H1 (cell line): ENCODE data around the gene ZNF789. TPM values are rescaled to one million over a fixed set of nuclear protein-coding genes. Genes with fewer than 3 reads are reported as not detected.

Experiments used
- CTCF ChIA-PET: fragments of 300-600 bp; sonication (Branson Sonifier 250); formaldehyde crosslinking; loops from one replicate; lab custom pipeline; 2021; ENCODE audit not compliant: partially characterized antibody; lab: Charles Lee
- POLR2A ChIA-PET: fragments of 300-600 bp; sonication (Branson Sonifier 250); formaldehyde crosslinking; loops from one replicate; lab custom pipeline; 2021; ENCODE audit warnings: inconsistent platforms; ENCODE audit not compliant: partially characterized antibody; lab: Charles Lee
- DNase-seq, 2 experiments: peaks; one replicate each; pipeline versions ENCODE4 v3.0.0 to v3.0.0-alpha.2; 2010 to 2022; ENCODE audit warnings: low spot score in 2 of 2, low read depth in 1 of 2, mixed read lengths in 1 of 2
- FAIRE-seq: peaks from 2 replicates; lab custom pipeline; 2011; peaks lifted over from hg19 to GRCh38; lab: Jason Lieb, UNC
- H2AFZ ChIP-seq: 2 replicates; pipeline ENCODE4 v1.8.1; 2012; ENCODE audit warnings: low read length, inconsistent platforms
- H2AK5ac ChIP-seq: 2 replicates; pipeline ENCODE4 v1.6.1; 2013; ENCODE audit warnings: low read depth, low read length
- H2BK120ac ChIP-seq: replicated peaks from 2 replicates; pipeline ENCODE3; 2013; ENCODE audit warnings: low read depth, low read length, inconsistent platforms
- H2BK12ac ChIP-seq: 2 replicates; pipeline ENCODE4 v1.6.1; 2013; ENCODE audit warnings: low read depth, low read length
- H2BK15ac ChIP-seq: 2 replicates; pipeline ENCODE4 v1.6.1; 2013; ENCODE audit warnings: low read length
- H2BK20ac ChIP-seq: 2 replicates; pipeline ENCODE4 v1.6.1; 2013; ENCODE audit warnings: low read length
- H2BK5ac ChIP-seq: 2 replicates; pipeline ENCODE4 v1.6.1; 2013; ENCODE audit warnings: low read depth, low read length
- H3K14ac ChIP-seq: 2 replicates; pipeline ENCODE4 v1.6.1; 2013; ENCODE audit warnings: inconsistent platforms; ENCODE audit not compliant: insufficient read length
- H3K18ac ChIP-seq: 2 replicates; pipeline ENCODE4 v1.6.1; 2013; ENCODE audit warnings: low read length; ENCODE audit errors: extremely low read depth
- H3K23ac ChIP-seq: 2 replicates; pipeline ENCODE4 v1.6.1; 2013; ENCODE audit warnings: inconsistent platforms; ENCODE audit not compliant: insufficient read length
- H3K23me2 ChIP-seq: 2 replicates; pipeline ENCODE4 v1.6.1; 2013; ENCODE audit warnings: low read depth, low read length
- H3K27ac ChIP-seq: 2 replicates; pipeline ENCODE4 v1.6.1; 2011; ENCODE audit warnings: low read depth, low read length, inconsistent platforms
- H3K27me3 ChIP-seq, 4 experiments: replicated peaks in 1 of 4; 1 replicate in 1 of 4; 2 replicates in 3 of 4; pipeline versions ENCODE4 v1.6.1 to v1.8.1; 2011 to 2013; ENCODE audit warnings: low read length in 3 of 4, mild to moderate bottlenecking in 3 of 4, inconsistent platforms in 2 of 4, mixed read lengths in 2 of 4, moderate library complexity in 1 of 4; ENCODE audit not compliant: control insufficient read depth in 3 of 4, insufficient read depth in 3 of 4; ENCODE audit errors: extremely low read depth in 1 of 4
- H3K36me3 ChIP-seq, 4 experiments: 2 replicates each; pipeline versions ENCODE4 v1.6.1 to v1.8.1; 2011 to 2013; ENCODE audit warnings: mild to moderate bottlenecking in 4 of 4, low read length in 3 of 4, moderate library complexity in 2 of 4, control low read depth in 1 of 4, inconsistent platforms in 1 of 4; ENCODE audit not compliant: insufficient read depth in 4 of 4, control insufficient read depth in 2 of 4
- H3K4ac ChIP-seq: replicated peaks from 2 replicates; pipeline ENCODE3; 2013; ENCODE audit warnings: low read length, low read depth, mixed read lengths, inconsistent platforms; ENCODE audit not compliant: insufficient read length
- H3K4me1 ChIP-seq, 4 experiments: replicated peaks in 1 of 4; 1 replicate in 1 of 4; 2 replicates in 3 of 4; pipeline versions ENCODE4 v1.6.1 to v1.8.1; 2011 to 2013; ENCODE audit warnings: low read length in 3 of 4, inconsistent platforms in 2 of 4, mixed read lengths in 1 of 4; ENCODE audit not compliant: insufficient read depth in 4 of 4, control insufficient read depth in 3 of 4
- H3K4me2 ChIP-seq, 2 experiments: 2 replicates each; pipeline versions ENCODE4 v1.6.1 to v1.8.1; 2011 to 2013; ENCODE audit warnings: low read depth in 2 of 2, low read length in 2 of 2, control low read depth in 1 of 2, inconsistent platforms in 1 of 2, mild to moderate bottlenecking in 1 of 2; ENCODE audit not compliant: insufficient read depth in 1 of 2
- H3K4me3 ChIP-seq, 4 experiments: fragments of 200-600, 300-600 bp in 1 of 4; sonication (generic), shearing (Covaris generic), sonication (Bioruptor Twin) in 1 of 4; 2 replicates each; pipeline versions ENCODE4 v1.5.1 to v1.8.1; 2011 to 2016; ENCODE audit warnings: low read length in 4 of 4, low read depth in 3 of 4, control low read depth in 2 of 4, inconsistent platforms in 2 of 4, mild to moderate bottlenecking in 2 of 4, mixed read lengths in 1 of 4, moderate library complexity in 1 of 4; ENCODE audit not compliant: insufficient read depth in 2 of 4; ENCODE audit errors: extremely low read depth in 1 of 4
- H3K56ac ChIP-seq: replicated peaks from 2 replicates; pipeline ENCODE3; 2013; ENCODE audit warnings: low read depth, mild to moderate bottlenecking, mixed read lengths, low read length, inconsistent platforms; ENCODE audit not compliant: insufficient read length
- H3K79me1 ChIP-seq: 2 replicates; pipeline ENCODE4 v1.6.1; 2013; ENCODE audit warnings: low read depth, low read length, control low read depth
- H3K79me2 ChIP-seq, 2 experiments: 2 replicates each; pipeline versions ENCODE4 v1.6.1 to v1.8.1; 2012 to 2013; ENCODE audit warnings: low read length in 2 of 2, mild to moderate bottlenecking in 2 of 2, inconsistent platforms in 1 of 2; ENCODE audit not compliant: insufficient read depth in 2 of 2, control insufficient read depth in 1 of 2
- H3K9ac ChIP-seq, 4 experiments: replicated peaks in 1 of 4; 1 replicate in 1 of 4; 2 replicates in 3 of 4; pipeline versions ENCODE4 v1.6.1 to v1.8.1; 2011 to 2013; ENCODE audit warnings: low read depth in 3 of 4, low read length in 3 of 4, control low read depth in 2 of 4, mild to moderate bottlenecking in 2 of 4, moderate library complexity in 2 of 4, inconsistent platforms in 1 of 4; ENCODE audit errors: extremely low read depth in 1 of 4
- H3K9me3 ChIP-seq, 2 experiments: 2 replicates each; pipeline versions ENCODE4 v1.6.1 to v1.8.1; 2012 to 2013; ENCODE audit warnings: mild to moderate bottlenecking in 2 of 2, moderate library complexity in 2 of 2, control low read depth in 1 of 2, inconsistent platforms in 1 of 2, low read depth in 1 of 2, low read length in 1 of 2, mixed read lengths in 1 of 2; ENCODE audit not compliant: insufficient read depth in 2 of 2
- H4K20me1 ChIP-seq, 2 experiments: replicated peaks in 1 of 2; 2 replicates each; pipeline versions ENCODE3 to v1.8.1; 2011 to 2013; ENCODE audit warnings: inconsistent platforms in 2 of 2, low read length in 2 of 2, mild to moderate bottlenecking in 1 of 2; ENCODE audit not compliant: insufficient read depth in 2 of 2, control insufficient read depth in 1 of 2
- H4K5ac ChIP-seq: 2 replicates; pipeline ENCODE4 v1.6.1; 2013; ENCODE audit warnings: low read length, low read depth, mixed read lengths, inconsistent platforms; ENCODE audit not compliant: insufficient read length
- H4K8ac ChIP-seq: 2 replicates; pipeline ENCODE4 v1.8.0; 2013; ENCODE audit warnings: mild to moderate bottlenecking, moderate library complexity, low read length, inconsistent platforms; ENCODE audit not compliant: insufficient read depth; ENCODE audit errors: extremely low read depth
- H4K91ac ChIP-seq: replicated peaks from 2 replicates; pipeline ENCODE3; 2013; ENCODE audit warnings: low read length, mixed read lengths, inconsistent platforms; ENCODE audit not compliant: insufficient read length
- ASH2L ChIP-seq: fragments of 200-600, 300-600 bp; sonication (generic); IDR thresholded peaks from one replicate; pipeline ENCODE4 v1.7.1; 2017; ENCODE audit warnings: low read length
- BACH1 ChIP-seq: IDR thresholded peaks from 2 replicates; pipeline ENCODE4 v1.6.1; 2012; ENCODE audit warnings: low read length, improper control_type of control experiment
- CTCF ChIP-seq, 3 experiments: IDR thresholded peaks; 1 replicate in 2 of 3; 2 replicates in 1 of 3; pipeline versions ENCODE4 v1.5.1 to v1.6.1; 2011; ENCODE audit warnings: low read length in 3 of 3, mild to moderate bottlenecking in 3 of 3, inconsistent platforms in 2 of 3, low read depth in 1 of 3, moderate library complexity in 1 of 3; ENCODE audit not compliant: insufficient read depth in 1 of 3; ENCODE audit errors: control extremely low read depth in 1 of 3
- EGR1 ChIP-seq: IDR thresholded peaks from 2 replicates; pipeline ENCODE4 v1.6.1; 2011; ENCODE audit warnings: low read depth, low read length, borderline replicate concordance
- EP300 ChIP-seq, 2 experiments: IDR thresholded peaks; 1 replicate in 1 of 2; 2 replicates in 1 of 2; pipeline ENCODE4 v1.6.1; 2011 to 2012; ENCODE audit warnings: low read depth in 2 of 2, low read length in 2 of 2, mild to moderate bottlenecking in 2 of 2, borderline replicate concordance in 1 of 2, inconsistent platforms in 1 of 2, moderate library complexity in 1 of 2
- FOSL1 ChIP-seq: IDR thresholded peaks from 2 replicates; pipeline ENCODE4 v1.6.1; 2011; ENCODE audit warnings: mild to moderate bottlenecking, low read depth, low read length, moderate library complexity; ENCODE audit not compliant: insufficient read depth
- GABPA ChIP-seq: IDR thresholded peaks from 2 replicates; pipeline ENCODE4 v1.6.1; 2011; ENCODE audit warnings: mild to moderate bottlenecking, low read length, moderate library complexity, borderline replicate concordance; ENCODE audit not compliant: insufficient read depth
- HDAC6 ChIP-seq: IDR thresholded peaks from one replicate; pipeline ENCODE4 v1.7.1; 2012; ENCODE audit warnings: low read depth, mild to moderate bottlenecking, inconsistent platforms, low read length, moderate library complexity
- SIN3A ChIP-seq, 2 experiments: IDR thresholded peaks in 1 of 2; conservative IDR thresholded peaks in 1 of 2; 2 replicates each; pipeline ENCODE4 v1.6.1; 2011 to 2012; ENCODE audit warnings: low read length in 2 of 2, improper control_type of control experiment in 1 of 2, low read depth in 1 of 2, mild to moderate bottlenecking in 1 of 2
- SRF ChIP-seq: IDR thresholded peaks from 2 replicates; pipeline ENCODE4 v1.6.1; 2011; ENCODE audit warnings: mild to moderate bottlenecking, low read depth, low read length, moderate library complexity
- WGBS, 2 experiments: shearing (Covaris generic) in 1 of 2; methylation state at CpG; one replicate each; pipeline versions ENCODE4 v1.1.6 to v1.1.7; 2013 to 2015; ENCODE audit warnings: low lambda C conversion rate in 2 of 2, mixed read lengths in 2 of 2, inconsistent platforms in 1 of 2, low coverage in 1 of 2, missing lambda C conversion rate in 1 of 2; ENCODE audit not compliant: insufficient replicate concordance in 2 of 2, insufficient coverage in 1 of 2, insufficient read length in 1 of 2; ENCODE audit errors: extremely low coverage in 1 of 2, missing lambda C conversion rate in 1 of 2; 5-methylcytosine and 5-hydroxymethylcytosine counted together
- polyA plus RNA-seq, 7 experiments: library from polyadenylated mRNA; depleted of rRNA in 3 of 7; stranded (reverse) in 5 of 7; unstranded in 2 of 7; fragments of >200 nt in 5 of 7; fragments of 200-250 nt in 2 of 7; gene quantifications; 1 replicate in 5 of 7; 2 replicates in 1 of 7; 4 replicates in 1 of 7; pipeline versions ENCODE4 v1.2.1 to v1.2.3, GENCODE V29; 2011 to 2013; ENCODE audit warnings: missing spikeins in 2 of 7, mixed read lengths in 2 of 7
- total RNA-seq: library from RNA; stranded (reverse); fragmentation: NEBNext Ultra II Directional; extraction: Animal tissue kit (Norgen Biotek cat#: 25700); gene quantifications from 2 replicates; pipeline ENCODE4 v1.2.1, GENCODE V29; 2021

Gene ZNF789
- total and polyA plus RNA-seq, 2 of the 8 experiments (the other 6 are each of a cell fraction or from before 2014, with no cell fraction given) = 11.4 to 12.5 TPM

DNA sequence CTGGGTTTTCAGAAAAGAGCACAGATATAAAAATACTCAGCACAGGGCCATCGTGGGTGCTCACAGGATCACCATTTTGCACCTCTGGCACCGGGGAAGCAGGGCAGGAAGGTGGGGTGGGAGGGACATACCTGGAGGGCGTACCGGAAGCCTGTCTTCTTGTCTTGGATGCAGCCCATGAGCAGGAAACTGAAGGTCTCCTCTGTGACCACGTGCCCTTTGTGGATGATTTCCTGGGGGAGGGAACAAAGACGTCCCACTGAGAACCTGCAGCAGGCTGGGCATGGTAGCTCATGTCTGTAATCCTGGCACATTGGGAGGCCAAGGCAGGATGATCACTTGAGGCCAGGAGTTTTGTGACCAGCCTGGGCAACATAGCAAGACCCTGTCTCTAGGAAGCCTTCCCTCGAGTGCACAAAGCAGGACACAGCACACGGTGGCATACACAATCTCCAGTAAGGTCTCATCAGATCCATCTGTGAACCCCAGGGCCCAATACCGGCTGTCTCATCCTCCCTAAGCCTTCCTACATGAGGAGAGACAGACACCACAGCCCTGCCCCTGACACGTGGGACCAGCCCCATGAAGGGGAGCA is 43.6 kb upstream of the ZNF789 start:
- H3K4me1 ChIP-seq = no peaks in the 10 kb centered on the region
- FAIRE-seq (no peak), DNase-seq (no peak)
- H2BK120ac ChIP-seq = no peak overlapping the region
- H2BK15ac ChIP-seq = no peak overlapping the region
- no peak overlapping the region for H3K4me3 ChIP-seq
- H3K27ac ChIP-seq = no peak overlapping the region
- peaks cover 0 to 8% of the 10 kb centered on the region in 2 experiments for H4K20me1 ChIP-seq
- ChIA-PET CTCF (interaction anchor here (1.1 kb wide), 2 partner anchors 18 to 19 kb away, joined by 3 read pairs; no protein-coding TSS in a partner anchor), POLR2A (interaction anchor here (0.6 to 3.5 kb wide), 12 partner anchors 9 to 55 kb away, joined by 3 to 18 read pairs (median 4); partner anchors contain the start of genes BUD31, CPSF4, PDAP1 and PTCD1)
- no peak overlapping the region for H4K5ac ChIP-seq
- H4K8ac ChIP-seq = no peak overlapping the region; the same call in 1 of the 2 replicates
- no peak overlapping the region for H3K18ac ChIP-seq
- no peak overlapping the region for H2AFZ ChIP-seq
- H2AK5ac ChIP-seq = no peak overlapping the region
- no peak overlapping the region for H3K9ac ChIP-seq
- H3K23me2 ChIP-seq = no peaks in the 10 kb centered on the region
- no peak overlapping the region for H2BK20ac ChIP-seq
- H3K79me2 ChIP-seq = no peaks in the 10 kb centered on the region
- 93% methylated on average over 10 of the region's 10 CpGs; no CpG with 5 or more reads in 1 of the 2 experiments for WGBS, 2 experiments
- no peak overlapping the region for H4K91ac ChIP-seq
- H2BK12ac ChIP-seq = no peak overlapping the region
- H3K56ac ChIP-seq = no peak overlapping the region
- H2BK5ac ChIP-seq = no peak overlapping the region
- no peak overlapping the region for H3K14ac ChIP-seq
- H3K4me2 ChIP-seq = no peak overlapping the region
- H3K27me3 ChIP-seq = no peaks in the 10 kb centered on the region
- H3K23ac ChIP-seq = no peak overlapping the region
- H3K4ac ChIP-seq = no peak overlapping the region
- H3K9me3 ChIP-seq = no peaks in the 10 kb centered on the region; a peak in 1 of 4 replicates
- peaks cover 19 to 68% (median 50%) of the 10 kb centered on the region in 4 experiments for H3K36me3 ChIP-seq
- H3K79me1 ChIP-seq = no peaks in the 10 kb centered on the region; the same call in 1 of the 2 replicates
- TF ChIP-seq HDAC6 (no peak), EGR1 (no peak), GABPA (no peak), EP300 (IDR thresholded peaks at IDR 0.05; ENCODE audit: borderline replicate concordance in 1 of 2, low read depth in 2 of 2, low read length in 2 of 2) (no peak), SRF (no peak), FOSL1 (no peak), BACH1 (no peak), CTCF (IDR thresholded peaks at IDR 0.05; ENCODE audit: control extremely low read depth in 1 of 3, insufficient read depth in 1 of 3, low read depth in 1 of 3, low read length in 3 of 3) (no peak), SIN3A (conservative IDR thresholded peaks at IDR 0.05 in 1 of 2, IDR thresholded peaks at IDR 0.05 in 1 of 2; ENCODE audit: low read depth in 1 of 2, low read length in 2 of 2) (no peak), ASH2L (no peak)
